ENCODE results near the gene FAM24B.

FAM24B gene

DNA sequence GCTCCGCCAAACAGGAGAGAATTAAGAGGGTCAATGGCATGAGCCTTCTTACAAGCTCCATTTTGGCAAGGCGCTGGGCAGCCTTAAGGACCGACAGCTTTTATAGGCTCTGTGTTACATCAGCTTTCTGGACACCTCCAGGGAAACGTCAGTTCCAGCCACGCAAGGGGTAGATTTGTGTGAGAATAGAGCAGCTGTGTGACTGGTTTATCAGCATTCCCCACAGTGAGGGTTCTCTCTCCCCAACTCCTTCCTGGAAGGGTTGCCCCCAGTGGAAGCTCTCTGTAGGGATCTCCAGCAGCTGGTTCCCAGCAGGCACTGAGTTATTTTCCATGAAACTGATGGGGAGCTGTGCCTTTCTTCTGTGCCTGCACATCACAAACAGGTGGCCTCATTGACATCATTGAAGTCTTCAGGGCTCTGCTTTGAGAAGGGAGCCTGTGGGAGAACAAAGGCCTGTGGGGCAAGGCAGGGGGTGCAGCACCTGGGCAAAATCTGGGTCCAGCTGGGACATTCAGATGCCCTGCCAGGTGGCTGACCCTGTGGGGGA, 33.5 kb downstream of the FAM24B start, which contains the start of gene CUZD1:
CUZD1 (minus strand) TSS at position 75 of the 550 bp plus-strand sequence; CDS start at position 61, 14 bp downstream.
- TF ChIP-seq GATA2 (IDR thresholded peaks at IDR 0.05; ENCODE audit: low read depth, low read length) = no peak
- TF ChIP-seq GATA3 (IDR thresholded peaks at IDR 0.05; ENCODE audit: low read depth, low read length) = no peak

DNA sequence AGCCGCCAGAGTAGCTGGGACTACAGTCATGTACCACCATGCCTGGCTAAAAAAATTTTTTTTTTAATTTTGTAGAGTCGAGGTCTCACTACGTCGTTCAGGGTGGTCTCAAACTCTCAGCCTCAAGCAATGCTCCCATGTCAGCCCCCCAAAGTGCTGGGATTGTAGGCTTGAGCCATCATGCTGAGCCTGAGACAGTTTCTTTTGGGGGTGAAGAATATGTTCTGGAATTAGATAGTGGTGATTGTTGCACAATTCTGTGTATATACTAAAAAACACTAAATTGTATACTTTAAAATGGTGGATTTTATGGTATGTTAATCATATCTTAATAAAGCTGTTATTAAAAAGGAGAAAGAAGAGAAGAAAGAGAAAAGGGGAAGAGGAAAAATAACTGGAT, 35.2 kb downstream of the FAM24B start:
- TF ChIP-seq GATA2 (IDR thresholded peaks at IDR 0.05; ENCODE audit: low read depth, low read length) (no peak), GATA3 (IDR thresholded peaks at IDR 0.05; ENCODE audit: low read depth, low read length) (no peak)

DNA sequence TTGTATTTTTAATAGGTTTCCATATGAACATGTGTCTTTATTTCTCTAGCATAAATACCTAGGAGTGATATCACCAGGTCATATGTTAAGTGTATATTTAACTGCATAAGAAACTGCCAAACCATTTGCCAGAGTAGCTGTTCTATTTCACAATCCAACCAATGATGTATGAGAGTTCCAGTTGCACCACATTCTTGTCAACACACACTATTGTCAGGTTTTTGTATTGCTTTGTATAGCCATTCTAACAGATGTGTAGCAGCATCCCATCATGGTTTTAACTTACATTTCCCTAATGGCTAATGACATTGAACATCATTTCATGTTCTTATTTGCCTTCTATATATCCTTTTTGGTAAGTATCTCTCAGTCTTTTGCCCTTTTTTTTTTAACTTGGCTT, 37.8 kb downstream of the FAM24B start:
- TF ChIP-seq GATA3 (IDR thresholded peaks at IDR 0.05; ENCODE audit: low read depth, low read length) (no peak), GATA2 (IDR thresholded peaks at IDR 0.05; ENCODE audit: low read depth, low read length) (no peak)

DNA sequence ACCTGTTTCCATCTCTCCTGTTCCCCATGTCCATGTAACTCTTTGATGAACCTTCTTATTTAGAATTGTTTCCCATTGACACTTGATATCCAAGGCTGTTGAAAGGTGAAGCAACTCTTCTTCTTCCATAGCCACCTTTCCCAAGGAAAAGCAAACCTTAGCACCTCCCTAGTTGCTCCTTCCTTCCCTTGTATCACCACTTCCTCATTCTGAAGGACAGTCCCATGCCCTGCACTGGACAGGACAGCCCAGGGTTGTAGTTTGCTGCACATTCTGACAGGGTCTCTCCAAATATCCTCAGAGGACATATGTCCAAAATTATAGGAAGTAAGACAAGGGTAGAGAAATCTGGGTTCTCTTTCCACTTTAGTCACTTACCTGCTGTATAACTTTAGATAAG, 39.9 kb downstream of the FAM24B start:
- no peak for TF ChIP-seq GATA2 (IDR thresholded peaks at IDR 0.05; ENCODE audit: low read depth, low read length)
- no peak for TF ChIP-seq GATA3 (IDR thresholded peaks at IDR 0.05; ENCODE audit: low read depth, low read length)

DNA sequence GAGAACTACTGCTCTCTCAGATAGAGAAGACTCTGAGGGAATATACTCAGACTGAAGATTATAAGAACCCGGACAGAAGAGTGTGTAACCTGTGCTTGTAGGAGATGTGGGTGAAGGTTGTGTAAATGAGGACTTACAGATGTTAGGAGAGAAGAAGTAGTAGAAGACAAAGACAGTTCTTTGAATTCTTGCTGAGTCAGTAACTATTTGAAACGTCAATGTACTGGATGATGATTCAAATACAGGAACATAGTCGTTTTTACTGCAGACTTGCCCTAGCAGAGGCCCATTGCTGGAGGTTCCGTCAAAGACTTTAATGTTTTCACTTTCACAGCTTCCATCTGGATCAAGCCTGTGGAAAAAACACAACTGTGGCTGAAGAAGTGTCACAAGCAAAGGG, 40.5 kb downstream of the FAM24B start:
- TF ChIP-seq GATA3 (IDR thresholded peaks at IDR 0.05; ENCODE audit: low read depth, low read length) = no peak
- TF ChIP-seq GATA2 (IDR thresholded peaks at IDR 0.05; ENCODE audit: low read depth, low read length) = no peak

DNA sequence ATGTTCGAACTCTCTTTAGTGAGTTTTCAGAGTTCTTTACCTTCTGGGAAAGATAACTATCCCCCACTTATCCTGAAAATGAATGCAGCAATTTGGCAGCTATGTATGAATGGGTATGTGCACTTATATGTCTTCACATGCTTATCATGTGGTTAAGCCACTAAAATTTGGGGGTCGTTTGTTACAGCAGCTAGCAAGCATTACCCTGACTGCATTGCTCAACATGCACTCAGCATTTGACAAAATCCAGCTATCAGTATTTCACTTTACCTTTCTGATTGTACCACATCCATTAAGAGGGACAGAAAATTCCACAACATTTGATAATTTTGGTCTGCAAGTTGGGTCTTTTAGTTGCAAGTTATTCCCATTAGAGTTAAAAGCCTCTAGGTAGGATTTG, 43.5 kb downstream of the FAM24B start:
- TF ChIP-seq GATA2 (IDR thresholded peaks at IDR 0.05; ENCODE audit: low read depth, low read length) (no peak), GATA3 (IDR thresholded peaks at IDR 0.05; ENCODE audit: low read depth, low read length) (no peak)

DNA sequence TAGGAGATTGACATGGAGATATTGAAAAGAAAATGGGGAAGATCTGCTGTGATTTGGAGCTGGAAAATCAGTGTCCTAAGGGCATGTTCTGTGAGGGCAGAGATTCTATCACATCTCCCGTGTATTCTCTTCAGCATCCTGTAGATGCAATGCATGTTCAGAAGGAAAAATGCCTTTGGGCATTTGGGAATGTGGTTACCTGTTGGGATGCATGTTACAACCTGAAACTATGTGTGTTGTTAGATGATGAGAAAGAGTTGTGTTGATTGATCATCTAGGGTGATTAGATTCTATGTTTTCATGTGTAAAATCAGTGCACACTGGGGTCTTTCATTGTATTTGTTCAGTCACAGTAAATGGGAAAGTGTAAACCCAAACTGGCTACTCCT, 48.4 kb downstream of the FAM24B start:
- no peak for TF ChIP-seq GATA2 (IDR thresholded peaks at IDR 0.05; ENCODE audit: low read depth, low read length)
- TF ChIP-seq GATA3 (IDR thresholded peaks at IDR 0.05; ENCODE audit: low read depth, low read length) = no peak

DNA sequence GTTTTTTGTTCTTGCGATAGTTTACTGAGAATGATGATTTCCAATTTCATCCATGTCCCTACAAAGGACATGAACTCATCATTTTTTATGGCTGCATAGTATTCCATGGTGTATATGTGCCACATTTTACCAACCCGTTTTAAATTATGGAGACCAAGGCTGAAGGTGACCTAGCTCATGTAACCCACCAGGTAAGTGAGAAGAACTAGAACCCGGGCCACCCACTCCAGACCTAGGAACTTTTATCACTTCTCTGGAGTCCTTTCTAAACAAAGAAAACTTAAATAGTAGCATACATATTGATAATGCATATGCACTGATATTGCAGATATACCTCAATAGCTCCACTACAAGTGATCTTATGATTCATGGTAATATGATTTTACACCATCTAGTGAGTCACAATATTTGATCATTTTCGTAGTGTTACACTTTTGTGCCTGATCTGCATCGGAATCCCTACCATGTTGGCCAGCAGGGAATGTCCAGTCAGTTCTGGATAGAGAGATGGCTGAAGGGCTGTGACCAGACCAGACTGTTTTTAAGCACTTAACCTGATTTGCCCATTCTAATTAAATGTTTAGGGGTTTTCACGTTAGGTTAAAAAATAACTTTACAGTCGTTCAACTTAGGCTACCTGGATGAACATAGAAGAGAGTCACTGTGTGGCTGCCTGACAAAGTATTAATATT, 49.0 kb downstream of the FAM24B start:
- TF ChIP-seq GATA3 (IDR thresholded peaks at IDR 0.05; ENCODE audit: low read depth, low read length) (no peak), GATA2 (IDR thresholded peaks at IDR 0.05; ENCODE audit: low read depth, low read length) (no peak)

DNA sequence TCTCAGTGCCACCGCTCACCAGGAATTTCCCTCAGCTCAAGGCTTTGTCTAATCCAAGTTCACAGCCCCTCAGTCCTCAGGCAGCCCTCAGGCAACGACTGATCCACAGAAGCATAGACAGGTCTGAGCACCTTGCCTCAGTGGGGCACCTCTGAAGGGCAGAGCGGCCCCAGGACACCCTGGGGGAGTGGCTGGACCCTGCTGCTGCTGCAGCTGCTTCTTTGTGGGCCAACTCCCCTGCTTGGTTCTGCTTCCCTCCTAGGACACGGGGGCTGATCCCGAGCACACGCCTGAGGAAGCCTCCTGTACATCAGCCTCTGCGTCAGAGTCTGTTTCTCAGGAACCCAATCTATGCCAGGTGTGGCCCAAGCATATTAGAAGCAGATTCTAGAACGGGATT, 49.9 kb downstream of the FAM24B start:
- TF ChIP-seq GATA2 (IDR thresholded peaks at IDR 0.05; ENCODE audit: low read depth, low read length) (no peak), GATA3 (IDR thresholded peaks at IDR 0.05; ENCODE audit: low read depth, low read length) (no peak)

DNA sequence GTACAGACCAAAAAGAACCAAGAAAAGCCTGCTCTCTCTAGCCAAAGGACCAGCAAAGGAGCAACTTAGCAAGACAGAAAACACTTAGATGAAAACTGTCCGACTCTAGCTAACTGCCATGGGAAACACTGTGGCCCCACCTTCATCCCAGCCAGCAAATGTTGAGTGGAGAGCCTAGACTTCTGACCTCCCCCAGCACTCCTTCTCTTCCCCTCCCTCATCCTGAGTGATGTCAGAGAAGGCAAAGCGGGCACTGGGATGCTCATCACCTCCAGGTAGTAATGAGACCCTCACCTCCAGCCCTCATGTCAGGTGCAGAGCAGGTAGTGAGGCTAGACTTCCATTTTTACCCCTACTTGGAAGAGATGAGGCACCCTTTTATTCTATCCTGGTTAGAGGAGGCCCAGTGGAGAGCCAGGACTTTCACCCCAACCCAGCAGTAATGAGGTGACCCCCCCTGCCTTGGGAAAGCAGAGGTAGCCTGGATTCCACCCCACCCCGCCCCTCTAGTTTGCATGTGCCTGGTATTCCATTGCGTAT, 50.6 kb downstream of the FAM24B start:
- TF ChIP-seq GATA3 (IDR thresholded peaks at IDR 0.05; ENCODE audit: low read depth, low read length) = no peak
- TF ChIP-seq GATA2 (IDR thresholded peaks at IDR 0.05; ENCODE audit: low read depth, low read length) = no peak

DNA sequence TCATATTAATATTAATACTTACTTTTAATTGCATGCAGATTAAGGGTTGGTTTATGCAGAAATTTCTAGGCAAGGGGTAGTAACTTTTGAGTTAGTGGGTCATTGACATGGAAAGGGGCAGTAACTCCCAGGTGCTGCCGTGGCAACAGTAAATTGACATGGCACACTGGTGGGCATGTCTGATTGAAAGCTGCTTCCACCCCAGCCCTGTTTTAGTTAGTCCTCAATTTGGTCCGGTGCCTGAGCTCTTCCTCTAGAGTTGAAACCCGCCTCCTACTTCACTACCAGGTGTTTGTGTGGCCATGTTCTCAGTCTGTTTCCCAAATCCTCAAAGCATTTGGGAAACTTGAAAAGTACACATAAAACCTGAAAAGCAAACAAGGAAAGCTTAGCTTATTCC, 52.1 kb downstream of the FAM24B start:
- no peak for TF ChIP-seq GATA3 (IDR thresholded peaks at IDR 0.05; ENCODE audit: low read depth, low read length)
- no peak for TF ChIP-seq GATA2 (IDR thresholded peaks at IDR 0.05; ENCODE audit: low read depth, low read length)

DNA sequence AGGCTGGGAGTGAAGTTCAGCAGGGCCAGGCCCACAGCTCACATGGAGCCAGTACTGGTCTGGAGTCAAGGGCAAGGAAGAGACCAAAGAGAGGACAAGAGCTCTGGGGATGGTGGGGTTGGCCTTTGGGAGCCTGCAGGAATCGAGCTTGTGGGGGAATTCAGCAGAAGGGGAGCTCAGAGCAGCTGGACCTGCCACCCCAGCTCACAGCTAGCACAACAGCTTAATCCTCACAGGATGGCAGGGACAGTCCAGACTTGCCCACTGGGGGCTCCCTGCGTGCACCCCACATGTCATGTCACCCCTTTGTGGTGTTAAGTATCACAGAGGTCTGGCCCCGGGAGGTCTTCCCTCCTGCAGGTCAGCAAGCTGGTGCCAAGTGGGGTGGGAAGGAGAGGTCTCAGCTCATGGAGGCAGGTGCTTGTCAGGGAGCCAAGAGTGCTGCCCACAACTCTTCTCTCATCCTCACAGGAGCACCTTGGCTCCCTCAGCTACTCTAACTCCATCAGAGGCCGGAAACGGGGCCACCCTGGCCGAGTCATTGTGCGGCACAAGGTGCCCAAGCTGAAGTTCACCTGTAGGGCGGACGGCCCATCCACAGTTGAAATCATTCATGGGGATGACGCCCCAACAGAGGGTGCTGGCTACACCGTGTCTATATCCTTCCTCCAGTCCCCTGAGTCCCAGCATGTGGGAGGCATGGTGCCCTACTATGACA, 56.2 kb downstream of the FAM24B start:
- TF ChIP-seq GATA2 (IDR thresholded peaks at IDR 0.05; ENCODE audit: low read depth, low read length) = no peak
- no peak for TF ChIP-seq GATA3 (IDR thresholded peaks at IDR 0.05; ENCODE audit: low read depth, low read length)

DNA sequence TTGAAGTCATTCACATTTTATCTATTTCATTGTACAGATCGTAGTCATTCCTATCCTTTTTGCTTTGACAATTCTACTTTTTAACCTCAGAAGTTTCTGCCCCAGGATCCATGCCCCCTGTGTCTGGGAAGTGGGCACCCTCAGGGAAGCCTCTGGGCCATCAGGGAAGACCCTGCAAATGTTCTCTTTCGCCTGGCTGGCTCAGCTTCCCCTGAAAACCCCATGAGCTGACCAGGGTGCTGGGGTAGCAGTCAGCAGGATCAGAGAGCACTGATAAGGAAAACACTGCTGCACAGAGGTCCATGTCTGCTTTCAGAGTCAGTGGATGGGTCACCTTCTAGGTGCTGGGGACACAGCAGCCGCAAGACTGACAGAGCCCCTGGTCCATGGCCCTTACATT, 57.6 kb downstream of the FAM24B start:
- TF ChIP-seq GATA2 (IDR thresholded peaks at IDR 0.05; ENCODE audit: low read depth, low read length) (no peak), GATA3 (IDR thresholded peaks at IDR 0.05; ENCODE audit: low read depth, low read length) (no peak)

DNA sequence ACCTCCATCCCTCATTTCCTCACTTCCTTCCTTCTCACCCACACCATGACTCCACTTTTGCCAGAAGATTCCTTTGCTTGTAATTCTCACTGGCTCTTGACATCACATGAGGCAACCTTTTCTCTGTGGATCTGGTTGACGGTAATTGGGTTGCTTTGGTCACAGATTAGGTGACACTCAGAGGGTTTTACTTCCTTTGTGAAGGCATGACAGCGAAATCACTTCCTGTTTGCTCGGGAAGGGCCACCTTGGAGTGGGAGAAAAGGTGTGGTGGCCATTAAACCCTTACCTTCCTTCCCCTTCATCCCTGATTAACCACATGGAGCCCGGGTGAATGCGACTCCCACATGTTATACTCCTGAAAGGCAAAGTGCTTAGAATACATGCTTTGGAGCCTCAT, 63.9 kb downstream of the FAM24B start:
- no peak for TF ChIP-seq GATA2 (IDR thresholded peaks at IDR 0.05; ENCODE audit: low read depth, low read length)
- no peak for TF ChIP-seq GATA3 (IDR thresholded peaks at IDR 0.05; ENCODE audit: low read depth, low read length)

DNA sequence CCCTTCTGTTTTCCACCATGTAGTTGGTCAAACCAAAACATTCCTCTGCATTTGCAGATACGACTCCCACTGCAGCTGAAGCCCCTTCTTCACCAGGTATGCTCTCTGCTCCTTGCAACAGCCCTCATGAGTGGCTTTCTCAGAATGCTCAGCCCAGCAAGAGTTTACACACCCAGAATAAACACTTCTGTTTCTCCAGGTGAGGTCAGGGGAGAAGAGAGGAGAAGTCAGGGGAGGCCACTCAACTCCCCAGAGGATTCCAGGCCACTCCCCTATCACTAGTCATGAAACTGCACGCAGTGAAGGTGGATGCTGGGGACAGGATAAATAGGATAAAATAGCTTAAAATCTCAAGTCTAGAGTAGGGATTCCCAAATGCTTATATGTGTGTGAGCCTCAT, 64.9 kb downstream of the FAM24B start:
- no peak for TF ChIP-seq GATA3 (IDR thresholded peaks at IDR 0.05; ENCODE audit: low read depth, low read length)
- TF ChIP-seq GATA2 (IDR thresholded peaks at IDR 0.05; ENCODE audit: low read depth, low read length) = no peak
